Naive B cell (primary cell): ENCODE measurements around the gene CT45A7. TPM values are rescaled to one million over a fixed set of nuclear protein-coding genes. Genes with fewer than 3 reads are reported as not detected.
"Not testable (repeated sequence)": the region's sequence is repeated elsewhere in the genome, so short reads cannot be mapped to it uniquely, and the experiment has no call there.

Experiments
- ATAC-seq, 2 donors: fragments of 150-1000 bp; cut with Tn5 transposase; 2 replicates each; pipeline ENCODE4 v1.10.0; 2021; ENCODE audit warnings: low read depth in 2 of 2, mild to moderate bottlenecking in 2 of 2, moderate library complexity in 2 of 2
- DNase-seq: peaks from one replicate; pipeline ENCODE4 v3.0.0; 2022
- H3K27ac Mint-ChIP-seq, 6 donors: one replicate each; pipeline ENCODE4 v1.8.0; 2020 to 2022; ENCODE audit warnings: mild to moderate bottlenecking in 6 of 6, mixed read lengths in 6 of 6, moderate library complexity in 5 of 6, inconsistent platforms in 2 of 6
- H3K27me3 Mint-ChIP-seq, 3 donors: one replicate each; pipeline ENCODE4 v1.8.0; 2021 to 2022; ENCODE audit warnings: mixed read lengths in 3 of 3, mild to moderate bottlenecking in 1 of 3
- H3K36me3 Mint-ChIP-seq, 2 donors: one replicate each; pipeline ENCODE4 v1.8.0; 2020 to 2022; ENCODE audit warnings: mixed read lengths in 2 of 2, inconsistent platforms in 1 of 2, mild to moderate bottlenecking in 1 of 2
- H3K4me1 Mint-ChIP-seq, 3 donors: one replicate each; pipeline ENCODE4 v1.8.0; 2020 to 2022; ENCODE audit warnings: mixed read lengths in 3 of 3, inconsistent platforms in 1 of 3, mild to moderate bottlenecking in 1 of 3, moderate library complexity in 1 of 3
- H3K4me3 Mint-ChIP-seq, 8 donors: one replicate each; pipeline ENCODE4 v1.8.0; 2020 to 2022; ENCODE audit warnings: mild to moderate bottlenecking in 8 of 8, mixed read lengths in 8 of 8, moderate library complexity in 8 of 8, inconsistent platforms in 2 of 8
- H3K9me3 Mint-ChIP-seq, 7 donors: one replicate each; pipeline ENCODE4 v1.8.0; 2020 to 2022; ENCODE audit warnings: mixed read lengths in 7 of 7, mild to moderate bottlenecking in 5 of 7, inconsistent platforms in 2 of 7, moderate library complexity in 1 of 7
- polyA plus RNA-seq, 6 donors: library from polyadenylated mRNA; unstranded; fragments of 300-500 nt; fragmentation: Illumina TruSeq; gene quantifications; one replicate each; pipeline ENCODE4 v1.2.3, GENCODE V29; 2021; ENCODE audit warnings: low read depth in 6 of 6

Gene CT45A7, protein sequence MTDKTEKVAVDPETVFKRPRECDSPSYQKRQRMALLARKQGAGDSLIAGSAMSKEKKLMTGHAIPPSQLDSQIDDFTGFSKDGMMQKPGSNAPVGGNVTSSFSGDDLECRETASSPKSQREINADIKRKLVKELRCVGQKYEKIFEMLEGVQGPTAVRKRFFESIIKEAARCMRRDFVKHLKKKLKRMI
- polyA plus RNA-seq: not detected

DNA sequence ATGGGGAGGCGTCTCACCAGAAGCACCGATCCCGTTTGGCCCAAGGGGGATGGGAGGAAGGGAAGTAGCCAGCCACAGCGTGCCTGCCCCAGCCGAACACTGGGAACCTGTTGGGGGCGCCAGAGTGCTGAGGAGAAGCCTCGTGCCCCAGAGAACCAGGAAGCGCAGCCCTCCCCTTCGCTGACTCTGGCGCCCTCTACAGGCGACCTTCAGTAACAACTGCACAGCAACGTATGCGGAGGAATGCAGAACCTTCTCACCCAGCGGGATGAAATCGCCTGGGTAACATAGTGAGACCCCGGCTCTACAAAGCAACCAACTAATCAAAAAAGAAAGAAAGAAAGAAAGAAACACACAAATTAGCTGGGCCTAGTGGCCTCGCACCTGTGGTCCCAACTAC lies at the start of gene CT45A7:
TSS of gene CT45A7 (minus strand) at position 101 of the 400 bp plus-strand sequence. CDS start 3,747 bp downstream, outside the sequence.
- not testable (repeated sequence) for H3K27me3 Mint-ChIP-seq, H3K27ac Mint-ChIP-seq, H3K4me1 Mint-ChIP-seq, H3K36me3 Mint-ChIP-seq, H3K4me3 Mint-ChIP-seq, DNase-seq, ATAC-seq, H3K9me3 Mint-ChIP-seq

DNA sequence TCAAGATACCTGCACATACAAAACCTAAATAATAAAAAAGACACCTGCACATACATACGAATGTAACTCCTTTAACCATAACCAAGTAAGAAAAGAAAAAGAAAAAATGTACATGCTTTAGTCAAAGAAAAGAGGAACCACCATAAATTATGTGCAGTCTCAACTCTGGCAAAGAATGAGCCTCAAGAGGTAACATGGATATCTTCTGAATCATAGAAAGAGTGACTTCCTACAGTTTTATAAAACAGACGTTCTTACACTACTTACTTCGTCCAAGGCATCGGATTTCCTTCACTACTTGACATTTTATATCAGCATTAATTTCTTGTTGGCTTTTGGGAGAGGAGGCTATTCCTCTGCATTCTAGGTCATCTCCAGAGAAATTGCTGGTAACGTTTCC lies 45.7 kb upstream of the CT45A7 start:
- not testable (repeated sequence) for ATAC-seq, H3K4me1 Mint-ChIP-seq, H3K27me3 Mint-ChIP-seq, H3K36me3 Mint-ChIP-seq, H3K9me3 Mint-ChIP-seq, H3K27ac Mint-ChIP-seq, H3K4me3 Mint-ChIP-seq, DNase-seq

DNA sequence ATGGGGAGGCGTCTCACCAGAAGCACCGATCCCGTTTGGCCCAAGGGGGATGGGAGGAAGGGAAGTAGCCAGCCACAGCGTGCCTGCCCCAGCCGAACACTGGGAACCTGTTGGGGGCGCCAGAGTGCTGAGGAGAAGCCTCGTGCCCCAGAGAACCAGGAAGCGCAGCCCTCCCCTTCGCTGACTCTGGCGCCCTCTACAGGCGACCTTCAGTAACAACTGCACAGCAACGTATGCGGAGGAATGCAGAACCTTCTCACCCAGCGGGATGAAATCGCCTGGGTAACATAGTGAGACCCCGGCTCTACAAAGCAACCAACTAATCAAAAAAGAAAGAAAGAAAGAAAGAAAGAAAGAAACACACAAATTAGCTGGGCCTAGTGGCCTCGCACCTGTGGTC lies 34.6 kb upstream of the CT45A7 start, which contains the start of gene CT45A9:
TSS of gene CT45A9 (minus strand) at position 101 of the 400 bp plus-strand sequence. CDS start 3,751 bp downstream, outside the sequence.
- not testable (repeated sequence) for H3K36me3 Mint-ChIP-seq, H3K27ac Mint-ChIP-seq, H3K4me1 Mint-ChIP-seq, H3K4me3 Mint-ChIP-seq, ATAC-seq, DNase-seq, H3K27me3 Mint-ChIP-seq, H3K9me3 Mint-ChIP-seq

DNA sequence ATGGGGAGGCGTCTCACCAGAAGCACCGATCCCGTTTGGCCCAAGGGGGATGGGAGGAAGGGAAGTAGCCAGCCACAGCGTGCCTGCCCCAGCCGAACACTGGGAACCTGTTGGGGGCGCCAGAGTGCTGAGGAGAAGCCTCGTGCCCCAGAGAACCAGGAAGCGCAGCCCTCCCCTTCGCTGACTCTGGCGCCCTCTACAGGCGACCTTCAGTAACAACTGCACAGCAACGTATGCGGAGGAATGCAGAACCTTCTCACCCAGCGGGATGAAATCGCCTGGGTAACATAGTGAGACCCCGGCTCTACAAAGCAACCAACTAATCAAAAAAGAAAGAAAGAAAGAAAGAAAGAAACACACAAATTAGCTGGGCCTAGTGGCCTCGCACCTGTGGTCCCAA lies 17.4 kb upstream of the CT45A7 start, which contains the start of gene CT45A8:
TSS of gene CT45A8 (minus strand) at position 101 of the 400 bp plus-strand sequence. CDS start 3,755 bp downstream, outside the sequence.
- DNase-seq, H3K27me3 Mint-ChIP-seq, H3K27ac Mint-ChIP-seq, H3K9me3 Mint-ChIP-seq, ATAC-seq, H3K4me3 Mint-ChIP-seq, H3K36me3 Mint-ChIP-seq, H3K4me1 Mint-ChIP-seq: not testable (repeated sequence)

DNA sequence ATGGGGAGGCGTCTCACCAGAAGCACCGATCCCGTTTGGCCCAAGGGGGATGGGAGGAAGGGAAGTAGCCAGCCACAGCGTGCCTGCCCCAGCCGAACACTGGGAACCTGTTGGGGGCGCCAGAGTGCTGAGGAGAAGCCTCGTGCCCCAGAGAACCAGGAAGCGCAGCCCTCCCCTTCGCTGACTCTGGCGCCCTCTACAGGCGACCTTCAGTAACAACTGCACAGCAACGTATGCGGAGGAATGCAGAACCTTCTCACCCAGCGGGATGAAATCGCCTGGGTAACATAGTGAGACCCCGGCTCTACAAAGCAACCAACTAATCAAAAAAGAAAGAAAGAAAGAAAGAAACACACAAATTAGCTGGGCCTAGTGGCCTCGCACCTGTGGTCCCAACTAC lies 17.2 kb downstream of the CT45A7 start, which contains the start of gene CT45A2:
TSS of gene CT45A2 (minus strand) at position 101 of the 400 bp plus-strand sequence. CDS start 3,747 bp downstream, outside the sequence.
- H3K27ac Mint-ChIP-seq, ATAC-seq, H3K9me3 Mint-ChIP-seq, H3K36me3 Mint-ChIP-seq, DNase-seq, H3K27me3 Mint-ChIP-seq, H3K4me3 Mint-ChIP-seq, H3K4me1 Mint-ChIP-seq: not testable (repeated sequence)

DNA sequence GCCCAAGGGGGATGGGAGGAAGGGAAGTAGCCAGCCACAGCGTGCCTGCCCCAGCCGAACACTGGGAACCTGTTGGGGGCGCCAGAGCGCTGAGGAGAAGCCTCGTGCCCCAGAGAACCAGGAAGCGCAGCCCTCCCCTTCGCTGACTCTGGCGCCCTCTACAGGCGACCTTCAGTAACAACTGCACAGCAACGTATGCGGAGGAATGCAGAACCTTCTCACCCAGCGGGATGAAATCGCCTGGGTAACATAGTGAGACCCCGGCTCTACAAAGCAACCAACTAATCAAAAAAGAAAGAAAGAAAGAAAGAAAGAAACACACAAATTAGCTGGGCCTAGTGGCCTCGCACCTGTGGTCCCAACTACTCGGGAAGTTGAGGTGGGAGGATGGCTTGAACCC lies 34.4 kb downstream of the CT45A7 start, which contains the start of gene CT45A6:
TSS of gene CT45A6 (minus strand) at position 101 of the 400 bp plus-strand sequence. CDS start 3,794 bp downstream, outside the sequence.
- not testable (repeated sequence) for H3K4me3 Mint-ChIP-seq, ATAC-seq, H3K36me3 Mint-ChIP-seq, H3K9me3 Mint-ChIP-seq, DNase-seq, H3K27me3 Mint-ChIP-seq, H3K4me1 Mint-ChIP-seq, H3K27ac Mint-ChIP-seq

DNA sequence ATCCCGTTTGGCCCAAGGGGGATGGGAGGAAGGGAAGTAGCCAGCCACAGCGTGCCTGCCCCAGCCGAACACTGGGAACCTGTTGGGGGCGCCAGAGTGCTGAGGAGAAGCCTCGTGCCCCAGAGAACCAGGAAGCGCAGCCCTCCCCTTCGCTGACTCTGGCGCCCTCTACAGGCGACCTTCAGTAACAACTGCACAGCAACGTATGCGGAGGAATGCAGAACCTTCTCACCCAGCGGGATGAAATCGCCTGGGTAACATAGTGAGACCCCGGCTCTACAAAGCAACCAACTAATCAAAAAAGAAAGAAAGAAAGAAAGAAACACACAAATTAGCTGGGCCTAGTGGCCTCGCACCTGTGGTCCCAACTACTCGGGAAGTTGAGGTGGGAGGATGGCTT lies 51.7 kb downstream of the CT45A7 start, which contains the start of gene CT45A5:
TSS of gene CT45A5 (minus strand) at position 101 of the 400 bp plus-strand sequence. CDS start 3,774 bp downstream, outside the sequence.
- not testable (repeated sequence) for H3K27ac Mint-ChIP-seq, H3K4me3 Mint-ChIP-seq, H3K4me1 Mint-ChIP-seq, H3K36me3 Mint-ChIP-seq, ATAC-seq, H3K27me3 Mint-ChIP-seq, DNase-seq, H3K9me3 Mint-ChIP-seq

Other genes starting within 250 kb of the CT45A7 start
- gene CT45A1, start 123.6 kb downstream of the CT45A7 start, polyA plus RNA-seq: not detected
- gene CT45A3, start 69.1 kb downstream of the CT45A7 start, polyA plus RNA-seq: not detected
- not detected for gene CT45A5, start 51.8 kb downstream of the CT45A7 start, polyA plus RNA-seq
- gene CT45A6, start 34.5 kb downstream of the CT45A7 start, polyA plus RNA-seq: not detected
- not detected for gene CT45A2, start 17.3 kb downstream of the CT45A7 start, polyA plus RNA-seq
- gene CT45A8, start 17.3 kb upstream of the CT45A7 start, polyA plus RNA-seq: not detected
- gene CT45A9, start 34.5 kb upstream of the CT45A7 start, polyA plus RNA-seq: not detected
- not detected for gene CT45A10, start 56.2 kb upstream of the CT45A7 start, polyA plus RNA-seq
- gene SAGE1, start 56.4 kb upstream of the CT45A7 start, polyA plus RNA-seq: not detected
- gene MMGT1, start 136.7 kb upstream of the CT45A7 start, polyA plus RNA-seq: 10 to 100 TPM in 3 of 6 donors, 1 to 10 TPM in 3; 7.6 to 11.5 (median 10.4) TPM
- 10 to 100 TPM in 4 of 6 donors, 1 to 10 TPM in 2; 9.2 to 18.8 (median 10.7) TPM for gene SLC9A6, start 148.2 kb upstream of the CT45A7 start, polyA plus RNA-seq